Gastrocnemius medialis (tissue), 4 donors: ENCODE measurements around the gene ODAD4. TPM values are rescaled to one million over a fixed set of nuclear protein-coding genes. Genes with fewer than 3 reads are reported as not detected.
A peak's percentile ranks its signal among the peaks of the same experiment; 100 is the strongest.
"Not testable (repeated sequence)": the region's sequence is repeated elsewhere in the genome, so short reads cannot be mapped to it uniquely, and the experiment has no call there.

ENCODE experiments used
- ATAC-seq, 2 donors: fragments of 150-250 bp; one replicate each; pipeline ENCODE4 v1.9.1; 2016
- DNase-seq, 2 donors: peaks; one replicate each; pipeline ENCODE4 v3.0.0-alpha.2; 2019
- H3K27ac ChIP-seq, 4 donors: fragments of 200-600 bp; sonication (generic); 1 replicate in 1 of 4; 2 replicates in 3 of 4; pipeline ENCODE4 v1.5.1; 2016 to 2018; ENCODE audit warnings: mild to moderate bottlenecking in 2 of 4, moderate library complexity in 1 of 4
- H3K27me3 ChIP-seq, 3 donors: fragments of 200-600 bp; sonication (generic) in 2 of 3; 1 replicate in 1 of 3; 2 replicates in 2 of 3; pipeline versions ENCODE4 v1.5.1 to v1.6.0; 2016 to 2019; ENCODE audit warnings: mild to moderate bottlenecking in 1 of 3, moderate library complexity in 1 of 3
- H3K36me3 ChIP-seq, 2 donors: fragments of 200-600 bp; sonication (generic) in 1 of 2; one replicate each; pipeline ENCODE4 v1.5.1; 2017 to 2018
- H3K4me1 ChIP-seq, 2 donors: fragments of 200-600 bp; sonication (generic) in 1 of 2; one replicate each; pipeline ENCODE4 v1.5.1; 2016 to 2017; ENCODE audit warnings: mild to moderate bottlenecking in 2 of 2
- H3K4me3 ChIP-seq, 4 donors: fragments of 200-600 bp; sonication (generic) in 3 of 4; 1 replicate in 1 of 4; 2 replicates in 3 of 4; pipeline ENCODE4 v1.5.1; 2016 to 2019; ENCODE audit warnings: mild to moderate bottlenecking in 2 of 4
- H3K9me3 ChIP-seq, 3 donors: fragments of 200-600 bp; sonication (generic) in 2 of 3; 1 replicate in 1 of 3; 2 replicates in 2 of 3; pipeline ENCODE4 v1.5.1; 2016 to 2019
- POLR2A ChIP-seq, 2 donors: fragments of 450-650 bp; IDR thresholded peaks; one replicate each; pipeline ENCODE4 v1.6.1; 2017; ENCODE audit warnings: antibody characterized with exemption in 2 of 2, mild to moderate bottlenecking in 2 of 2, moderate library complexity in 2 of 2
- in situ Hi-C, 4 donors: fragments of 200-750 bp; cut with MboI; loops; one replicate each; pipeline versions ENCODE4 v1.15.0 to v1.8.0; 2017; ENCODE audit warnings: low sequenced_read_pairs in 4 of 4
- intact Hi-C: fragments of 100-400 bp; cut with DNase I; formaldehyde crosslinking; loops from one replicate; pipeline ENCODE4 v1.15.1; 2023; ENCODE audit warnings: low total_unique reads
- total RNA-seq, 4 donors: library from RNA; depleted of rRNA; stranded (reverse); fragments of >200 nt; gene quantifications; one replicate each; pipeline versions ENCODE4 v1.1.0 to v1.2.3, GENCODE V29; 2016
- TF ChIP-seq, protein P1 (sequence below), 5 experiments: fragments of 450-650 bp in 3 of 5; fragments of 200-600 bp in 2 of 5; sonication (generic) in 2 of 5; IDR thresholded peaks in 4 of 5; conservative IDR thresholded peaks in 1 of 5; 1 replicate in 4 of 5; 2 replicates in 1 of 5; pipeline ENCODE4 v1.5.1; 2016 to 2019; ENCODE audit warnings: antibody characterized with exemption in 5 of 5, mild to moderate bottlenecking in 3 of 5, moderate library complexity in 3 of 5

Gene ODAD4
- total RNA-seq, 4 donors from 2014 or later, result 0.13 to 1.3 (median 0.20) TPM; not detected in 1

- intact Hi-C loops, result no loop called here
- no peak for ATAC-seq
- in situ Hi-C loops, result no loop called here
Observed at GRCh38 chr17:42005166-42005565, 74.7 kb downstream of the ODAD4 start.

GRCh38 chr17:42009170-42009569, 78.8 kb downstream of the ODAD4 start:
- peak overlapping the region in 2 of 4 donors; percentile 33 to 93 for H3K27ac ChIP-seq
- H3K27me3 ChIP-seq, result no peaks in the 10 kb centered on the region
- H3K9me3 ChIP-seq, result no peaks in the 10 kb centered on the region
- no peaks in the 10 kb centered on the region for H3K36me3 ChIP-seq
- peak in 1 of 2 donors; percentile 25 for DNase-seq
- TF ChIP-seq, protein P1, sequence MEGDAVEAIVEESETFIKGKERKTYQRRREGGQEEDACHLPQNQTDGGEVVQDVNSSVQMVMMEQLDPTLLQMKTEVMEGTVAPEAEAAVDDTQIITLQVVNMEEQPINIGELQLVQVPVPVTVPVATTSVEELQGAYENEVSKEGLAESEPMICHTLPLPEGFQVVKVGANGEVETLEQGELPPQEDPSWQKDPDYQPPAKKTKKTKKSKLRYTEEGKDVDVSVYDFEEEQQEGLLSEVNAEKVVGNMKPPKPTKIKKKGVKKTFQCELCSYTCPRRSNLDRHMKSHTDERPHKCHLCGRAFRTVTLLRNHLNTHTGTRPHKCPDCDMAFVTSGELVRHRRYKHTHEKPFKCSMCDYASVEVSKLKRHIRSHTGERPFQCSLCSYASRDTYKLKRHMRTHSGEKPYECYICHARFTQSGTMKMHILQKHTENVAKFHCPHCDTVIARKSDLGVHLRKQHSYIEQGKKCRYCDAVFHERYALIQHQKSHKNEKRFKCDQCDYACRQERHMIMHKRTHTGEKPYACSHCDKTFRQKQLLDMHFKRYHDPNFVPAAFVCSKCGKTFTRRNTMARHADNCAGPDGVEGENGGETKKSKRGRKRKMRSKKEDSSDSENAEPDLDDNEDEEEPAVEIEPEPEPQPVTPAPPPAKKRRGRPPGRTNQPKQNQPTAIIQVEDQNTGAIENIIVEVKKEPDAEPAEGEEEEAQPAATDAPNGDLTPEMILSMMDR (IDR thresholded peaks at IDR 0.05 in 4 of 5, conservative IDR thresholded peaks at IDR 0.05 in 1 of 5), result peak in 1 of 5 experiments; percentile 9
- TF ChIP-seq POLR2A (IDR thresholded peaks at IDR 0.05), result no peak
- peaks cover 61 to 69% of the 10 kb centered on the region in 2 donors for H3K4me1 ChIP-seq
- no peak overlapping the region for H3K4me3 ChIP-seq
- in situ Hi-C loops (no loop called here), intact Hi-C loops (no loop called here)
- ATAC-seq, result no peak

More at GRCh38 chr17:42005166-42005565, 74.7 kb downstream of the ODAD4 start:
- Histone ChIP-seq H3K4me1 (peaks cover 41 to 43% of the 10 kb centered on the region in 2 donors), H3K27ac (no peak overlapping the region), H3K9me3 (no peaks in the 10 kb centered on the region), H3K27me3 (no peaks in the 10 kb centered on the region), H3K4me3 (no peak overlapping the region), H3K36me3 (peaks cover 0 to 7% of the 10 kb centered on the region in 2 donors)
- no peak for DNase-seq
- TF ChIP-seq POLR2A (IDR thresholded peaks at IDR 0.05), result no peak
- TF ChIP-seq, protein P1 (IDR thresholded peaks at IDR 0.05 in 4 of 5, conservative IDR thresholded peaks at IDR 0.05 in 1 of 5), result no peak

DNA sequence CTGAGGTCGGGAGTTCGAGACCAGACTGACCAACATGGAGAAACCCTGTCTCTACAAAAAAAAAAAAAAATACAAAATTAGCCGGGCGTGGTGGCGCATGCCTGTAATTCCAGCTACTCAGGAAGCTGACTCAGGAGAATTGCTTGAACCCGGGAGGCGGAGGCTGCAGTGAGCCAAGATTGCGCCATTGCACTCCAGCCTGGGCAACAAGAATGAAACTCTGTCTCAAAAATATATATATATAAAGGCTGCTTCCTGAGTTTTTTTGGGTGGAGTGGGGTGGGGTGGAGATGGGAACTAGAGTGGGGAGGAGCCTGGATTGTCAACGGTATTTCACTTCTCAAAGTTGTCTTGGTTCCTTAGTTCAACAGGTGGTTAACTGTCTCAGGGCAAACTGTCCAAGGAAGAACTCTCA, 79.9 kb downstream of the ODAD4 start:
- H3K4me3 ChIP-seq, H3K9me3 ChIP-seq, in situ Hi-C loops, H3K27me3 ChIP-seq, H3K36me3 ChIP-seq, ATAC-seq, intact Hi-C loops: not testable (repeated sequence)
- H3K27ac ChIP-seq, result peak overlapping the region in 2 of 4 donors; percentile 2 to 93
- peak in 1 of 2 donors; percentile 16 for DNase-seq
- peaks cover 68 to 71% of the 10 kb centered on the region in 2 donors for H3K4me1 ChIP-seq

- Histone ChIP-seq H3K27me3 (no peaks in the 10 kb centered on the region), H3K36me3 (no peaks in the 10 kb centered on the region), H3K4me1 (peaks cover 72 to 74% of the 10 kb centered on the region in 2 donors), H3K4me3 (no peak overlapping the region), H3K9me3 (no peaks in the 10 kb centered on the region), H3K27ac (peak overlapping the region in 3 of 4 donors; percentile 2 to 93 (median 21))
- TF ChIP-seq POLR2A (IDR thresholded peaks at IDR 0.05), result no peak
- TF ChIP-seq, protein P1 (IDR thresholded peaks at IDR 0.05 in 4 of 5, conservative IDR thresholded peaks at IDR 0.05 in 1 of 5), result no peak
- ATAC-seq (no peak), DNase-seq (peak in 1 of 2 donors; percentile 12)
- intact Hi-C loops, result no loop called here
- in situ Hi-C loops, result no loop called here
Observed at GRCh38 chr17:42010898-42011516, 80.6 kb downstream of the ODAD4 start.

GRCh38 chr17:42012363-42012762, 81.9 kb downstream of the ODAD4 start:
- intact Hi-C loops, ATAC-seq, DNase-seq, H3K4me3 ChIP-seq, H3K36me3 ChIP-seq, H3K9me3 ChIP-seq, H3K27me3 ChIP-seq, in situ Hi-C loops: not testable (repeated sequence)
- H3K4me1 ChIP-seq, result peaks cover 72 to 77% of the 10 kb centered on the region in 2 donors
- H3K27ac ChIP-seq, result peak overlapping the region; percentile 51 to 93 (median 70)

GRCh38 chr17:42013740-42014139, 83.3 kb downstream of the ODAD4 start:
- ATAC-seq, H3K9me3 ChIP-seq, H3K36me3 ChIP-seq, H3K4me3 ChIP-seq, intact Hi-C loops, H3K27me3 ChIP-seq, DNase-seq, in situ Hi-C loops: not testable (repeated sequence)
- Histone ChIP-seq H3K4me1 (peaks cover 75 to 83% of the 10 kb centered on the region in 2 donors), H3K27ac (peak overlapping the region; percentile 51 to 93 (median 70))

Other genes starting within 250 kb of the ODAD4 start
- 100 to 1,000 TPM; 222 to 842 (median 375) TPM for gene EIF1, start 241.7 kb upstream of the ODAD4 start, total RNA-seq
- gene GAST, start 218.3 kb upstream of the ODAD4 start, total RNA-seq, result not detected
- gene HAP1, start 196.0 kb upstream of the ODAD4 start, total RNA-seq, result under 1 TPM in 1 of 4 donors, not detected in 3; 0.22 TPM
- gene JUP, start 143.9 kb upstream of the ODAD4 start, total RNA-seq, result 100 to 1,000 TPM in 3 of 4 donors, 10 to 100 TPM in 1; 88.8 to 135 (median 113) TPM
- gene P3H4, start 118.7 kb upstream of the ODAD4 start, total RNA-seq, result 1 to 10 TPM; 1.8 to 4.0 (median 2.9) TPM
- gene FKBP10, start 117.6 kb upstream of the ODAD4 start, total RNA-seq, result 10 to 100 TPM in 2 of 4 donors, 1 to 10 TPM in 2; 7.0 to 12.9 (median 9.7) TPM
- 10 to 100 TPM; 13.8 to 27.6 (median 23.1) TPM for gene NT5C3B, start 94.4 kb upstream of the ODAD4 start, total RNA-seq
- gene KLHL10, start 92.8 kb upstream of the ODAD4 start, total RNA-seq, result under 1 TPM in 1 of 4 donors, not detected in 3; 0.31 TPM
- 1 to 10 TPM; 2.2 to 4.7 (median 3.8) TPM for gene KLHL11, start 65.2 kb upstream of the ODAD4 start, total RNA-seq
- gene ACLY, start 11.7 kb upstream of the ODAD4 start, total RNA-seq, result 10 to 100 TPM; 20.8 to 35.0 (median 30.7) TPM
- 10 to 100 TPM; 15.1 to 26.2 (median 20.4) TPM for gene CNP, start 36.2 kb downstream of the ODAD4 start, total RNA-seq
- 10 to 100 TPM; 64.4 to 78.9 (median 66.4) TPM for gene DNAJC7, start 86.8 kb downstream of the ODAD4 start, total RNA-seq
- gene NKIRAS2, start 89.5 kb downstream of the ODAD4 start, total RNA-seq, result 10 to 100 TPM; 48.8 to 77.0 (median 63.4) TPM
- under 1 TPM; 0.13 to 0.86 (median 0.38) TPM for gene C17orf113, start 120.0 kb downstream of the ODAD4 start, total RNA-seq
- gene ZNF385C, start 167.9 kb downstream of the ODAD4 start, total RNA-seq, result under 1 TPM in 2 of 4 donors, not detected in 2; 0.26 to 0.78 TPM
- 1 to 10 TPM; 1.1 to 4.4 (median 3.1) TPM for gene DHX58, start 182.1 kb downstream of the ODAD4 start, total RNA-seq
- 10 to 100 TPM in 1 of 4 donors, 1 to 10 TPM in 3; 1.8 to 15.0 (median 6.3) TPM for gene KAT2A, start 190.8 kb downstream of the ODAD4 start, total RNA-seq
- gene HSPB9, start 192.2 kb downstream of the ODAD4 start, total RNA-seq, result not detected
- 10 to 100 TPM; 33.0 to 42.5 (median 37.6) TPM for gene RAB5C, start 224.4 kb downstream of the ODAD4 start, total RNA-seq